Measurements from ENCODE around the gene OSTC. TPM values are rescaled to one million over a fixed set of nuclear protein-coding genes. Genes with fewer than 3 reads are reported as not detected.

Gene OSTC
- total RNA-seq, 1 donor from 2014 or later, result 21.4 TPM

DNA sequence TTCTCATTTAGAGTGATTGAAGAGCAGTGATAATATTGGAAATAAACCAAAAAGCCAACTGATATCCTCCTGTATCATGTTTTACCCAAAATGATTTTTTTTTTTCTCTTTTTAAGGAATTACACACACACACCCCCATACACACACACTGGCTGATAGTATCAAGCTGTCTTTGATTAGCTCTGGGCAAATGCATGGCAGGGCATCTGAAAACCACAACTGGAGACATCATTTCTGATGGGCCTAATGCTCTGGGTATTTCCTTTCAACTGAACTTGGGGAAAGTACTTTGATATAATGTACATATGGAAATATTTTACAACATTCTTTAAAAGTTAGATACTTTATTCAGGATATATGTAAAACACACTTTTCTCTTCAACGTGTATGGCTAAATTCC, 14.2 kb upstream of the OSTC start:
- intact Hi-C loops (cut with DNase I), result no loop called here
- DNase-seq, result no peak
- no peak for ATAC-seq (ENCODE audit: poor library complexity)

DNA sequence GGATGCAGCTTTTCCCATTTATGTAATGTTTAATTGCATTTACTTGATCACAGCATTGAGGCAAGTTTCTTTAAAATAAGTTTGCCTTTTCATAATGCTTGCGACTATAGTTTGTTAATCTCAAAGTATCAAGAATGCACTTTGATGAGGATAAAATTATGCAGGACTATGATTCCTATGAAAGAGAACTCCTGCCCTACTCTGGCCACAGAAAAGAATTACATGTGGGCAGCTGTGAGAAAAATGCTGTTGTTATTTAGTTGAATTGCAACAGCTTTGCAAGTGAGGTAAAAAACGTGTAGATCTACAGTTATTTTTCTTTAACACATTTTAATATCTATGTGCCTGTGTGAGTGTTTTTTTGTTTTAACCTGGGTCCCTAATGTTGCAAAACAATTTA, 12.5 kb upstream of the OSTC start:
- intact Hi-C loops (cut with DNase I), result no loop called here
- no peak for DNase-seq
- no peak for ATAC-seq (ENCODE audit: poor library complexity)

DNA sequence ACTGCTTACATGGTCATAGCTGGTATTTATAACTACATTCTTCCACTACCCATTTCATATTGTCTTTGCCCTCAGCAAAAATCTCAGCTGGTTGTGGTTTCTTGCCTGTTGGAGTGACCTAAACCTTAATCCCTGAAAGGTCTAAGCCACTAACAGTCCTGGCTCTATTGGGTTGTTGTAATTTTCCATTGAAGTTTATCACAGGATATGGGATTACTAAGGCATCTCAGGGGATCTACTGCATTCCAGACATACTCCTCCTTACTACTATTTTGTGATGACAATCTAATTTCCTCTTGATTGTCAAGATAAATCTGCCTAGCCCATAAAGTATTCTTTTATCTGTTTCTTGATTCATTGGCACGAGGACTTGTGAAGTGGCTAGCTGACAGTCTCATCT, 6.2 kb upstream of the OSTC start:
- ATAC-seq (ENCODE audit: poor library complexity) (no peak), DNase-seq (no peak)
- intact Hi-C loops (cut with DNase I), result no loop called here

DNA sequence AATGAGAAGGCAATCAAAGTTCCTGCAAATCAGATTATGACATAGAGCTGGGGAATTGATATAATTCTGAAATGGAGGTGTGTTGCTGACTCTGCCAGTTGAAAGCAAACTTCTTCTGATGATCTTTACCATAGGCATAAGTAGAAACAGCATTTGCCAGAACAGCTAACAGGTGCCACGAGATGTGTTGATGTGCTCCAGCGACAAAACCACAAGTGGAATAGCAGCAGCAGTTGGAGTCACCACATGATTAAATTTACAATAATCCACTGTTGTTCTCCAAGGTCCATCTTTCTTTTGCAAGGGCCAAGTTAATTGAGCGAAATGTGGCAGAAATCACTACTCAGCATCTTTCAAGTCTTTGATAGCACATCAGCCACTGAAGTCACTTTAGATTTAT, 3.7 kb upstream of the OSTC start:
- intact Hi-C loops (cut with DNase I), result no loop called here
- ATAC-seq (ENCODE audit: poor library complexity) (no peak), DNase-seq (no peak)

DNA sequence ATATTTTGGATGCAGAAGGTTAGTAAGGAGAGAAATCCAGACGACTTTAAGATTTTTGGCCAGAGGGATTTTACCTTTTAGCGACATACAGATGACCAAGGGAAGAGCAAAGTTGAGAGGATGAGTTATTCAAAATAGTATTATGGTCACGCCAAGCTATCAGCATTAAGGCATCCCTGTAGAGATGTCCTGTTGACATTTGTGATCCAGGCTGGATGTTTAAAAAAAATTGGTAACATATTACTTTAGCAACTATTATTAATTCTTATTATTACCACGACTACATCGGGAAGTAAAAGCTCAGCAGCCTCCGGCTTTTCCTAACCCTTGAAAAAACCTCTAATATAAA, 562 bp upstream of the OSTC start:
- DNase-seq (no peak), ATAC-seq (ENCODE audit: poor library complexity) (no peak)
- intact Hi-C loops (cut with DNase I), result no loop called here

DNA sequence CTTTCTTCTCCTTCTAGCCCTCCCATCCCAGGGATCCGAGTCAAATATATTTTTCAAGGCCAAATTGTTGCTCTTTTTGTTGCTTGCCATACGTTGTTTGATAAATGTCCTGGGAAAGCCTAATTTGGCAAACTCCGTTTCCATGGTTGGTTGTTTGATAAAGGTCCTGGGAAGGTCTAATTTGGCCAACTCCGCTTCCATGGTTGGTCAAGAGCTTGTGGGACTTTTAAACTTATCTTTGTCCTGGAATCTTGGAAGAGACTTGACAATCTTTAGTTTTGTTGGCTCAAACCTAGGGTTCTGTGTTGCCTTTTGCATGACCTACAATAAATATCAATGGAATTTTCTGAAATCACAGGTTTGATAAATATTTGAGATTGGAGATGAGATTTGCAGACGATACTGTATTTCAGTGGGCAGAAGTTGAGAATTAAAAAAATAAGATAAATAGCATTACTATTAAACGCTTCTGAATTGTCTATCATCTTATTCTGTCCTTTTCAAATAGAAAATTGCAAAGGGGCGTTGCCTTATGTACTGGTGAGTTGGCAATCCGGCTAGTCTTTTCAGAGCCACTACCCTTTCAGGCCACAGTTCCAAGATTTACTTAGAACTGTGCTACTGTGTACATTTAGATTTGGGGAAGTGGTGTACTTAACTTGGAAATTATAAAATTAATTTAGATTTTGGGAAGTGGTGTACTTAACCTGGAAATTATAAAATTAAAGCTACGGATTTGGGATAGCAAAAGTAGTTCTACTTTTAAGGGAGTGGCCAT, 804 bp downstream of the OSTC start:
- no peak for DNase-seq
- intact Hi-C loops (cut with DNase I), result no loop called here
- no peak for ATAC-seq (ENCODE audit: poor library complexity)

DNA sequence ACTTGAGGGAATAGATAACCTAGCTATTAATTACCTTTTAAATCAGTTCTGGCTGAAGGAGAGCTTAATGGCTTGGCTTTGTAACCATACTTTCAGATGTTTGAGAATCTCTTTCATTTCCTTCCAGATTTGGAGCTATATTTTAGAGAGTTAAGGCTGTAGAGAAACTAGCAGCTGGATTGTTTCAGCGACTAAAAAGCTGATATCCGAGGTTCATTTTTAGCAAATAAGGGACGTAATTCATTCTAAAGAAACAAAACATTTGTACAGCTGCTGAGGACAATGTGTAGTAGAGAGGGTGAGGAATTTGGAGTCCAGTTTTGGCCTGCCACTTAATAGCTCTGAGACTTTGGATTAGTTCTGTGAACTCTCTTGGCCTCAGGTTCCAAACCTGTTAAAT, 12.2 kb downstream of the OSTC start:
- intact Hi-C loops (cut with DNase I), result no loop called here
- no peak for DNase-seq
- ATAC-seq (ENCODE audit: poor library complexity), result no peak

DNA sequence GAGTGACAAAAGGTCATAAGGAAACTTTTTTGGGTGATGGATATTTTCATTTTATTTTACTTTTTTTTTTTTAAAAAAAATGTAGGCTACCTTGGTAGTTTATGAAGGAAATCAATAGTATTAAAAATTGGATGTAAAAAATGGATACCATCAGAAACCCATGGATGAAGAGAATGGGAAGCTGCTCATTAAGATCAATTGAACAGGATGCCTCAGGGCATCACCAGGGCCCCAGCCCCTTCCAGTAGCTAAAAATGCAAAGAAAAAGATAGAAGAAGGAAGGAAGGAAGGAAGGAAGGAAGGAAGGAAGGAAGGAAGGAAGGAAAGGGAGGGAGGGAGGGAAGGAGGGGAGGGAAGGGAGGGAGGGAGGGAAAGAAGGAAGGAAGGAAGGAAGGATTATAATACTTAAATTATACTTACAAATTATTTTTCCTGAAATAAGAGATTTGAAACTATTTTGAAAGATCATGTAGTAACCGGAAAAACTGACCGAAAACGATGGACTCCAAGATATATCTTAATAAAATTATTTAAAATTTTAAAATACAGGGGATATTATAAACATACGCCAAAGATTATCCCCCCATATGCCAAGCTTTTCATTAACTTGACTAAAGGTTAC, 24.1 kb downstream of the OSTC start:
- DNase-seq (no peak), ATAC-seq (ENCODE audit: poor library complexity) (no peak)
- intact Hi-C loops (cut with DNase I), result no loop called here

DNA sequence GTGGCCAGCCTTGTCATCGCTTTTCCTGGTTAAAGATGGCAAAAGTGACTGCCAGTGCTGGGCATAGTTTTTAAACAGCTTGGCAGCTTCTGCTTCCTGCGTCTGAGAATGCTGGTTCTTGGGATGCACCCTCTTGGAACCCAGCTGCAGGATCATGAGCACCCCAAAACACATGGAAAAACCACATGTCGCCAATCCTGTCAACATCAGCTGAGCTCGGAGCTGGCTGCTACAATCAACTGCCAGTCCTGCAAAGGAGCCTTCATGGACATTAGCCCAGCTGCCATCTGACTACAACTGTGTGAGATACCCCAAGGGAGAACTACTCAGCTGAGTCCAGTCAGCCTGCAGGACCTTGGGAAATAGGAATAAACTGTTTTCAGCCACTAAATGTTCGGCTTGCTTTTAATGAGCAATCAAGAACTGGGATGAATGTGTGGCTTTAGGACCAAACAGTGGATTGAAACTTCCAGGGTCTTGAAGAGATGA, 31.0 kb downstream of the OSTC start:
- ATAC-seq (ENCODE audit: poor library complexity) (no peak), DNase-seq (no peak)
- intact Hi-C loops (cut with DNase I), result no loop called here

DNA sequence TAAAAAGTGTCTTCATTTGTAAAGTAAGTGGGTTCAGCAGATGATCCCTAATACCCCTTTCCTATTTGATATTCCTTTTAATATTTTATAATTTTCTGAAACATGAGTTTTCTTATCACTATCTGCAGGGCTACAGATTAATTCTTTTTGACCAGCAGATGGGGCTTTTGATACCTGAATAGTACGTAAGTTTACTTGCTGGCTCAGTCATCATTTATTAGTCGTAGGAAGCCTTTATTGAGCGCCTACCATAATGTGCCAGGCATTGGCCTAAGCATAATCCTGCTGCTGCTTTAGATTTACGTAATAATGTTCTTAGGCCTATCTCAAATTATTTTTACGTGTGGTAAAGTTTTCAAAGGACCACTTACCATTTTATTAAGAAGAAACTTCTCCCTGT, 33.1 kb downstream of the OSTC start:
- intact Hi-C loops (cut with DNase I), result no loop called here
- ATAC-seq (ENCODE audit: poor library complexity) (no peak), DNase-seq (no peak)

DNA sequence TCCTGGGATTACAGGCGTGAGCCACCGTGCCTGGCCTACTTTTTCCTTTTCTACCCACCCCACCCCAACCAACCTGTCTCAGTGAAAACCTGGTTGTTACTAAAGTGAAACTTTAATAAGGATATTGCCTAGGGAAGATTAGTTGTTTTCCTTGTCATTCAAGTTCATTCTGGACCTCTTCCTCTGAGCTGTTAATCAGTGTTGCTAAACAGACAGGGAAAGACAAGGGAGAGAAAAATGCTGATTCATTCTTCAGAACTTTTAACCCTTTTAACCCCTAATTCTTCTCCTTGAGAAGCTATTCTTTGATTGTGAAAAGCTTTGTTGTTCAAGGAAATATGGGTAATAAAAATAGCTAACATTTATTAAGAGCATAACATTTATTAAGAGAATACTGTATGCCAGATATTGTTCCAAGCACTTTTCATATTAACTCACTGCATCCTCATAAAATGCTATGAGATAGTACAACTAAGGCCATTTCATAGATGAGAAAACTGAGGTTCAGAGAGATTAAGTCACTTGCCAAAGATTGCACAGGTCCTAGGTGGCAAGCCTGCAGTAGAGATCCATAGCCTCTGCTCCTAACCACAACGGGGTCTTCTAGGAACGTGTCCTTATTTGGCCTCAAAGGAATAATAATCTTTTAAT, 34.8 kb downstream of the OSTC start:
- intact Hi-C loops (cut with DNase I), result no loop called here

DNA sequence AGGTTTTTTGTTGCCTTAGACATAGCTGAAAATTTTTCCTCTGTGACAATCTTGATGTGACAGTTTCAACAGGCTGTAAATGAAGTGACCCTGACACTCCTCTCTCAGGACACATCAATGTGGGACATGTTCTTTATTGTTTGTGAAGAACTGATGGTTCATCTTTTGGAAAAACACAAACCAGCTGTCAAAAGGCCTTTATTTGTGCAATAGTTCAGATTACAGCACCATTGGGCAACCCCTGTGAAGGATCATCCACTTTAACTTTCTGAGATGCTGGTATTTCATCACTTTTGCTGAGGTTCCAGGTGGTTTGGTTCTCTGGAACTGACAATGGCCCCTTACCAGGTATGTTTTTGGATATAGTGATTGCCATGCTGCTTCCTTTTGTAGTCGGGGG, 40.3 kb downstream of the OSTC start:
- no peak for ATAC-seq (ENCODE audit: poor library complexity)
- intact Hi-C loops (cut with DNase I), result no loop called here
- DNase-seq, result no peak

More for the DNA sequence above, 34.8 kb downstream of the OSTC start:
- ATAC-seq (ENCODE audit: poor library complexity) (no peak), DNase-seq (no peak)

DNA sequence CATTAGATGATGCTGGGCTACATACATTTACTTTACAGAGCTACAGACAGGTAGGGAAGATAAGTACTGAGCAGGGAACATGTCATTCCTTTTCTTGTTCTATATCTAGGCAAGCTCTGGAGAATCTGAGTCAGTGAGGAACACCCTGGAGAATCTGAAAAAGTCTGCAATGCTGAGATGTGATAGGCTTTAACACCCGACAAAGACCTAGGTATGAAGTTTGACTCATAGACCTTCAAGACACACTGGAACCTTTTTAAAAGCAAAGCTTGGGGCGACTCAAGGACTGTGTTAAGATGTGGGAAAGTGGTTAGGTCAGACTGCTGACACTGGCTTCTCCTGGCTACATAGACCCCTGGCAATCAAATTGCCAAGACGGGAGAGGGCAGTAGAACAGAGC, 42.8 kb downstream of the OSTC start:
- intact Hi-C loops (cut with DNase I), result no loop called here
- ATAC-seq (ENCODE audit: poor library complexity), result no peak
- DNase-seq, result no peak

DNA sequence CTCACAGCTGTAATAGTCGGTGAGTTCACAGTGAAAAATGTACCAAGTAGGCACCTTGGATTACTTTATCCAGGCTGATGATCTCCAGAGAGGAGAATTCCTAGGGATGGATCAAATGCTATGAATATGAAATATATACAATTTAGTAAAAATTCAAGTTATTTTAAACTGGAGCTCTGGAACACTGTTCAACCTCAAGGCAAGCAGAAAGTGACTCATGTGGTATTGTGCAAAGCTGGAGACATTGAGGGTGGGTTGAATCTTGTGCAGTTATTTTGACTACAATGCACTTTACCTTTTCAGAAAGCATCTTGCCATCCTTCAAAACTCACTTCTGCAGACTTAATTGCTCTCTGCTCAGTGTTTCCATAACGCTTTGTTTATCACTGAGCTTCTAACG, 43.4 kb downstream of the OSTC start:
- no peak for DNase-seq
- no peak for ATAC-seq (ENCODE audit: poor library complexity)
- intact Hi-C loops (cut with DNase I), result no loop called here

DNA sequence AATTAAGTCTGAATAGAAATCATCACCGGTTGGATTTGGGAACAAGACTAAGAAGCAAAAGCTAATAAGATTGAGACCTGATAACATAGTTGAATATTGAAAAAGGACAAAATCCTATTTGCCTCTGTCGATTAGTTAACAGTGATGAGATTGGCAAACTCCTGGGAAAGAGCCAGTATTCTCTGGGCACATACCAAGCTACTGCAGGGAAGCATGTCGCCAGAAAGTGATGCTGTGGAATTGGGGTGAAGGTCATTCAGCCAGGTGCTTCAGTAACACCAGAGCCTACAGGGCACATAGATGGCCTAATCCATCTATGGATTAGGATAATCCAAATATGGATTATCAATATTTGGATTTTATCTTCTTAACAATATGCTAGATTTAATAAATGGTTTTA, 44.0 kb downstream of the OSTC start:
- intact Hi-C loops (cut with DNase I), result no loop called here
- ATAC-seq (ENCODE audit: poor library complexity), result no peak
- no peak for DNase-seq

DNA sequence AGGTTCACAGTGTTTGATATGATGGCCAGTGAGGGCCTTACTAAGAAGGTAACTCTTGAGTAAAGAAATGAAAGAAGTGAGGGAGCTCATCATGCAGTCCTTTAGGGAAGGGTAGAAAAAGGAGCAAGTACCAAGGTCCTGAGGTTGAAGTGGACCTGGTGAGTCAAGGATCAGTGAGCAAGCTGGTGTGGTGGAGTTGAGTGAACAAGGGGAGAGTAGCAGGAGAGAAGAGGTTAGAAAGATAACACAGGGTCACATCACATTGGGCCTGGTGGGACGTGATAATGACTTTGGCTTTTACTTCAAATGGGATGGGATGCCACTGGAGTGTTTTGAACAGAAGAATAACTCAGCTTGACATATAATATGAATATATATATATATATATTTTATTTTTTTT, 44.7 kb downstream of the OSTC start:
- no peak for ATAC-seq (ENCODE audit: poor library complexity)
- DNase-seq, result no peak
- intact Hi-C loops (cut with DNase I), result no loop called here

DNA sequence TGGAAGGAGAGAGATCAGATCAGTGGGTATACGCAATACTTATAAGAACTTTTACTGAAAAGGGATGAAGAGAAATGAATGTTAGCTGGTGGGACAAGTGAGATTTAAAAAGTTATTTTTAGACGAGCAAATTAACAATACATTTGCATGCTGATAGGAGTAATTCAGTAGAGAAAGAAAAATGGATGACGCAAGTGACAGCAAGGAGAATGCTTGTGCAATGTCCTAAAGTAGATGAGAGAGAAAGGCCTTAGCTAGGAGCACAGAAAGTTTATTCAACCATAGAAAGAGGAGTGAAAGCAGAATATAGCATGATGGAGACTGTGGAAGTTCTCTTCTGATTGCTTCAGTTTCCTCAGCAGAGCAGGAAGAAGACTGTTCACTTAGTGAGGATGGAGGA, 45.8 kb downstream of the OSTC start:
- intact Hi-C loops (cut with DNase I), result no loop called here
- ATAC-seq (ENCODE audit: poor library complexity), result no peak
- no peak for DNase-seq

DNA sequence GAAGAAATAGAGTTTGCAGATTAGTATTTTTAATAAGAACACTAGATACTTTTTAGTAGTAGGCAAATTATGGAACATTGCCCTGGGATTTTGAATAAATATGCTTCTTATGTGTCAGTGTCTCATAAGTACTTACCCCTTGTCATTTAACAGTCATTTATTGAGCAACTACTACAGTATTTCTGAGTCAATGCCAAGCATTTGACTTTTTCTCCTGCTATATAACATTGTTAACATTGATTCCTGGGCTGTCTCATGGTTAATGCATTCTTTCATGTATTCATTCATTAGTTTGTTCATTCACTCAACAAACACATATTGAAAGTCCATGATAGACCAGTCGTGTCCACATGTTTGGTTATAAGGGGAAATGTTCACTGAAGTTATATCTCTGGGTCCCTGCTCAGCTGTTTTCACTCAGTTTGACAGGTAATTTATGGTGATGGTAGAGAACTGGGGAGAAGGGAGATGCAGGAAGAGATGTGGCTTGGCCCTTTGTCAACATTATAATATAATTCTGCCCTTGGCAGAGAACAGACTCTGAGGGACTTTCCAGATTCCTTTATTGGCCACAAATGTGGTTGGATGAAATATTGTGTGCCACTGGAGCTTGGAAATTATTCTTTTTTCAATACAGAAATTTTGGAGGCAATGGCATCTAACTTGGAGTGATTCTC, 49.8 kb downstream of the OSTC start:
- intact Hi-C loops (cut with DNase I), result no loop called here
- ATAC-seq (ENCODE audit: poor library complexity), result no peak
- DNase-seq, result no peak

DNA sequence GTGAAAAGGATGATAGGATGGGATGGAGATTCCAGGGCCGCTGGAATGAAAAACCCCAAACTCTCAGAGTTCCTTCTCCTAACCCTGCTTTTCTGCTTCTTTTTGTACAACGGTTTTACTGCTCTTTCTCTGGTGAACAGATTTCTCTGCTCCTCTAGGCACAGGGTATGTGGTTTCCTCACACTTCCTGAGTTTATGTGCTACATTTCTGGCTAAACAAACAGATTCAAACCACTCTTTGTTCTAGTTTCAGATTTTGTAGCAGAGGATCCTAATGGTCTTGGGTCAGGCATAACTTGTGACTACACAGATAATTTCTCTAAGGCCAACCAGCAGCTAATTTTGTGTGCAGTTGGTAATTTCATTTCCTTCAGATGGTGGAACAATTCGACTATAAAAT, 52.6 kb downstream of the OSTC start:
- intact Hi-C loops (cut with DNase I), result no loop called here
- DNase-seq, result no peak
- no peak for ATAC-seq (ENCODE audit: poor library complexity)

DNA sequence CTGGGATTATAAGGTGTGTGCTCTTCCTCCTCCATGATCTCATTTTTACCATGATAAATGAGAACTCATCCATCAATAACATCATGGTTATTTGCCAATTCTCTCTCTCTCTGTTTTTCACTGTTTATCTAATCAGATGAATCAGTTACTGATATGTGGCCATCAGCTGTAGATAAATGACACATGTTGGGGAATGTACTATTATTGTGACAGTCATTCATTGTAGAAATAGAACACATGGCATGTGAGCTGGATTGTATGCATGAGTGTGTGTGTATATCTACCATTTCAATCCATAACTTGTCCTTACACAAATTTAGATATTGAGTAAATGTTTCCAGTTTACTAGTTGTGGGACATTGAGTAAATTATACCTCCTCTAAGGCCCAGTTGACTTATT, 53.0 kb downstream of the OSTC start:
- DNase-seq (no peak), ATAC-seq (ENCODE audit: poor library complexity) (no peak)
- intact Hi-C loops (cut with DNase I), result no loop called here
